ENCODE results near the gene DUSP14. TPM values are rescaled to one million over a fixed set of nuclear protein-coding genes. Genes with fewer than 3 reads are reported as not detected.

Gene DUSP14
- total and polyA plus RNA-seq, 2 experiments from 2014 or later = 36.7 to 38.7 TPM

DNA sequence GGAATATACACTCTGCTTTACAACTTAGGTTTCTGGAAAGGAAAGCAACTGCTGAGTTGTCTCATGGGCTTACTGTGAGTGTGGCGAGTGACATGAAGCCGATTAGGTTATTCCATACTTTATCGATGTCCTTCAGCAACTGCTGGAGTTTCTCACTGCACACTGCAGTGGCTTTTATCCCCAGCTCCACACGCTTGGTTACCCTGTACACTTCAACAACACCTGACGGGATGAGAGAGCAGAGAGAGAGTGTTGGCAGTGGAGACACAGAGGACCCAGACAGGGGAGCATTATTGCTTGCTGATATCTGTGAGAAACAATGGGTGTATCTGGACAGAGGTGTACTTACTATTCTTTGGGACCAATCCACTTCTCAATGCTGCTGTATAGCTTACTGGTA lies 46.2 kb downstream of the DUSP14 start (continued):
- TF ChIP-seq ETS1 (IDR thresholded peaks at IDR 0.05) (no peak), ZNF114 (CRISPR knock-in tag; IDR thresholded peaks at IDR 0.05) (no peak)

GRCh38 chr17:37538981-37539659 lies 49.4 kb downstream of the DUSP14 start:
- no peaks in the 10 kb centered on the region for H3K79me2 ChIP-seq (replicated peaks; ENCODE audit: insufficient read depth)
- H3K4me3 ChIP-seq = no peak overlapping the region
- ATAC-seq = no peak
- H3K4me2 ChIP-seq = no peak overlapping the region
- DNase-seq (ENCODE audit: low spot score) = no peak
- H2AFZ ChIP-seq = no peak overlapping the region
- H3K27me3 Mint-ChIP-seq (ENCODE audit: insufficient read depth, low read depth, poor library complexity) = no peaks in the 10 kb centered on the region
- H3K36me3 Mint-ChIP-seq (ENCODE audit: low read depth) = peaks cover 56% of the 10 kb centered on the region
- peaks cover 19% of the 10 kb centered on the region; the same call in 1 of the 2 replicates for H3K4me1 ChIP-seq (ENCODE audit: insufficient read depth)
- no peaks in the 10 kb centered on the region for H3K9me2 ChIP-seq (ENCODE audit: insufficient read depth)
- no peak overlapping the region; the same call in 1 of the 2 replicates for H3K27ac ChIP-seq (ENCODE audit: low read depth)
- no peak overlapping the region for H3K27ac Mint-ChIP-seq
- no peaks in the 10 kb centered on the region for H4K20me1 ChIP-seq (replicated peaks; ENCODE audit: insufficient read depth)
- H3K36me3 ChIP-seq (ENCODE audit: insufficient read depth) = peaks cover 24% of the 10 kb centered on the region
- H3K9me3 Mint-ChIP-seq = no peaks in the 10 kb centered on the region
- peaks cover 28% of the 10 kb centered on the region for H3K4me1 Mint-ChIP-seq
- H3K27me3 ChIP-seq (ENCODE audit: insufficient read depth) = no peaks in the 10 kb centered on the region
- H3K4me3 Mint-ChIP-seq = no peak overlapping the region
- H3F3A ChIP-seq (replicated peaks; ENCODE audit: low read depth) = no peaks in the 10 kb centered on the region
- TF ChIP-seq, protein P1, sequence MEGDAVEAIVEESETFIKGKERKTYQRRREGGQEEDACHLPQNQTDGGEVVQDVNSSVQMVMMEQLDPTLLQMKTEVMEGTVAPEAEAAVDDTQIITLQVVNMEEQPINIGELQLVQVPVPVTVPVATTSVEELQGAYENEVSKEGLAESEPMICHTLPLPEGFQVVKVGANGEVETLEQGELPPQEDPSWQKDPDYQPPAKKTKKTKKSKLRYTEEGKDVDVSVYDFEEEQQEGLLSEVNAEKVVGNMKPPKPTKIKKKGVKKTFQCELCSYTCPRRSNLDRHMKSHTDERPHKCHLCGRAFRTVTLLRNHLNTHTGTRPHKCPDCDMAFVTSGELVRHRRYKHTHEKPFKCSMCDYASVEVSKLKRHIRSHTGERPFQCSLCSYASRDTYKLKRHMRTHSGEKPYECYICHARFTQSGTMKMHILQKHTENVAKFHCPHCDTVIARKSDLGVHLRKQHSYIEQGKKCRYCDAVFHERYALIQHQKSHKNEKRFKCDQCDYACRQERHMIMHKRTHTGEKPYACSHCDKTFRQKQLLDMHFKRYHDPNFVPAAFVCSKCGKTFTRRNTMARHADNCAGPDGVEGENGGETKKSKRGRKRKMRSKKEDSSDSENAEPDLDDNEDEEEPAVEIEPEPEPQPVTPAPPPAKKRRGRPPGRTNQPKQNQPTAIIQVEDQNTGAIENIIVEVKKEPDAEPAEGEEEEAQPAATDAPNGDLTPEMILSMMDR (conservative IDR thresholded peaks at IDR 0.05; ENCODE audit: low read depth in 2 of 2) = no peak
- TF ChIP-seq CREB1 (CRISPR knock-in tag; IDR thresholded peaks at IDR 0.05; ENCODE audit: low read depth) (no peak), ZNF114 (CRISPR knock-in tag; IDR thresholded peaks at IDR 0.05) (no peak), EZH2 (IDR thresholded peaks at IDR 0.05; ENCODE audit: low read depth, unreplicated experiment) (no peak), ZNF331 (CRISPR knock-in tag; IDR thresholded peaks at IDR 0.05; ENCODE audit: low read depth) (no peak), ETS1 (IDR thresholded peaks at IDR 0.05) (no peak), JUNB (IDR thresholded peaks at IDR 0.05; ENCODE audit: unreplicated experiment) (no peak)
- TF ChIP-seq, protein P2, sequence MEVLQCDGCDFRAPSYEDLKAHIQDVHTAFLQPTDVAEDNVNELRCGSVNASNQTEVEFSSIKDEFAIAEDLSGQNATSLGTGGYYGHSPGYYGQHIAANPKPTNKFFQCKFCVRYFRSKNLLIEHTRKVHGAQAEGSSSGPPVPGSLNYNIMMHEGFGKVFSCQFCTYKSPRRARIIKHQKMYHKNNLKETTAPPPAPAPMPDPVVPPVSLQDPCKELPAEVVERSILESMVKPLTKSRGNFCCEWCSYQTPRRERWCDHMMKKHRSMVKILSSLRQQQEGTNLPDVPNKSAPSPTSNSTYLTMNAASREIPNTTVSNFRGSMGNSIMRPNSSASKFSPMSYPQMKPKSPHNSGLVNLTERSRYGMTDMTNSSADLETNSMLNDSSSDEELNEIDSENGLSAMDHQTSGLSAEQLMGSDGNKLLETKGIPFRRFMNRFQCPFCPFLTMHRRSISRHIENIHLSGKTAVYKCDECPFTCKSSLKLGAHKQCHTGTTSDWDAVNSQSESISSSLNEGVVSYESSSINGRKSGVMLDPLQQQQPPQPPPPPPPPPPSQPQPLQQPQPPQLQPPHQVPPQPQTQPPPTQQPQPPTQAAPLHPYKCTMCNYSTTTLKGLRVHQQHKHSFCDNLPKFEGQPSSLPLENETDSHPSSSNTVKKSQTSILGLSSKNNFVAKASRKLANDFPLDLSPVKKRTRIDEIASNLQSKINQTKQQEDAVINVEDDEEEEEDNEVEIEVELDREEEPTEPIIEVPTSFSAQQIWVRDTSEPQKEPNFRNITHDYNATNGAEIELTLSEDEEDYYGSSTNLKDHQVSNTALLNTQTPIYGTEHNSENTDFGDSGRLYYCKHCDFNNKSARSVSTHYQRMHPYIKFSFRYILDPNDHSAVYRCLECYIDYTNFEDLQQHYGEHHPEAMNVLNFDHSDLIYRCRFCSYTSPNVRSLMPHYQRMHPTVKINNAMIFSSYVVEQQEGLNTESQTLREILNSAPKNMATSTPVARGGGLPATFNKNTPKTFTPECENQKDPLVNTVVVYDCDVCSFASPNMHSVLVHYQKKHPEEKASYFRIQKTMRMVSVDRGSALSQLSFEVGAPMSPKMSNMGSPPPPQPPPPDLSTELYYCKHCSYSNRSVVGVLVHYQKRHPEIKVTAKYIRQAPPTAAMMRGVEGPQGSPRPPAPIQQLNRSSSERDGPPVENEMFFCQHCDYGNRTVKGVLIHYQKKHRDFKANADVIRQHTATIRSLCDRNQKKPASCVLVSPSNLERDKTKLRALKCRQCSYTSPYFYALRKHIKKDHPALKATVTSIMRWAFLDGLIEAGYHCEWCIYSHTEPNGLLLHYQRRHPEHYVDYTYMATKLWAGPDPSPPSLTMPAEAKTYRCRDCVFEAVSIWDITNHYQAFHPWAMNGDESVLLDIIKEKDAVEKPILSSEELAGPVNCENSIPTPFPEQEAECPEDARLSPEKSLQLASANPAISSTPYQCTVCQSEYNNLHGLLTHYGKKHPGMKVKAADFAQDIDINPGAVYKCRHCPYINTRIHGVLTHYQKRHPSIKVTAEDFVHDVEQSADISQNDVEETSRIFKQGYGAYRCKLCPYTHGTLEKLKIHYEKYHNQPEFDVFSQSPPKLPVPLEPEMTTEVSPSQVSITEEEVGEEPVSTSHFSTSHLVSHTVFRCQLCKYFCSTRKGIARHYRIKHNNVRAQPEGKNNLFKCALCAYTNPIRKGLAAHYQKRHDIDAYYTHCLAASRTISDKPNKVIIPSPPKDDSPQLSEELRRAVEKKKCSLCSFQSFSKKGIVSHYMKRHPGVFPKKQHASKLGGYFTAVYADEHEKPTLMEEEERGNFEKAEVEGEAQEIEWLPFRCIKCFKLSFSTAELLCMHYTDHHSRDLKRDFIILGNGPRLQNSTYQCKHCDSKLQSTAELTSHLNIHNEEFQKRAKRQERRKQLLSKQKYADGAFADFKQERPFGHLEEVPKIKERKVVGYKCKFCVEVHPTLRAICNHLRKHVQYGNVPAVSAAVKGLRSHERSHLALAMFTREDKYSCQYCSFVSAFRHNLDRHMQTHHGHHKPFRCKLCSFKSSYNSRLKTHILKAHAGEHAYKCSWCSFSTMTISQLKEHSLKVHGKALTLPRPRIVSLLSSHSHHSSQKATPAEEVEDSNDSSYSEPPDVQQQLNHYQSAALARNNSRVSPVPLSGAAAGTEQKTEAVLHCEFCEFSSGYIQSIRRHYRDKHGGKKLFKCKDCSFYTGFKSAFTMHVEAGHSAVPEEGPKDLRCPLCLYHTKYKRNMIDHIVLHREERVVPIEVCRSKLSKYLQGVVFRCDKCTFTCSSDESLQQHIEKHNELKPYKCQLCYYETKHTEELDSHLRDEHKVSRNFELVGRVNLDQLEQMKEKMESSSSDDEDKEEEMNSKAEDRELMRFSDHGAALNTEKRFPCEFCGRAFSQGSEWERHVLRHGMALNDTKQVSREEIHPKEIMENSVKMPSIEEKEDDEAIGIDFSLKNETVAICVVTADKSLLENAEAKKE (CRISPR knock-in tag; IDR thresholded peaks at IDR 0.05) = no peak

Data from GM23338 (cell line).